Suppressor macrophage treated with lipopolysaccharide for 1 hour (primary cell): ENCODE data around the gene DIP2C.
"Not testable (repeated sequence)": the region's sequence is repeated elsewhere in the genome, so short reads cannot be mapped to it uniquely, and the experiment has no call there.

Experiments
- DNase-seq, 3 donors: peaks; one replicate each; pipeline ENCODE4 v3.0.0-alpha.2; 2020 to 2022

DIP2C gene

GRCh38 chr10:384538-385305 is 304.7 kb downstream of the DIP2C start:
- no peak for DNase-seq

- no peak for DNase-seq
These were observed 305.9 kb downstream of the DIP2C start for GRCh38 chr10:383519-383918.

- no peak for DNase-seq
These were observed 307.7 kb downstream of the DIP2C start for GRCh38 chr10:381805-382204.

GRCh38 chr10:381346-381745 is 308.1 kb downstream of the DIP2C start:
- no peak for DNase-seq

GRCh38 chr10:380313-380940 is 309.0 kb downstream of the DIP2C start:
- no peak for DNase-seq

GRCh38 chr10:378930-379704 is 310.4 kb downstream of the DIP2C start:
- no peak for DNase-seq

GRCh38 chr10:378230-378929 is 311.1 kb downstream of the DIP2C start:
- DNase-seq: no peak

- DNase-seq: no peak
These were observed 312.2 kb downstream of the DIP2C start for GRCh38 chr10:377228-377627.

- no peak for DNase-seq
These were observed 313.5 kb downstream of the DIP2C start for GRCh38 chr10:375815-376505.

- no peak for DNase-seq
These were observed 315.1 kb downstream of the DIP2C start for GRCh38 chr10:374354-374753.

- DNase-seq: no peak
These were observed 315.8 kb downstream of the DIP2C start for GRCh38 chr10:373526-374309.

- no peak for DNase-seq
These were observed 316.5 kb downstream of the DIP2C start for GRCh38 chr10:373015-373414.

- no peak for DNase-seq
These were observed 316.9 kb downstream of the DIP2C start for GRCh38 chr10:372566-372965.

GRCh38 chr10:371515-371914 is 318.0 kb downstream of the DIP2C start:
- no peak for DNase-seq

- no peak for DNase-seq
These were observed 319.0 kb downstream of the DIP2C start for GRCh38 chr10:370449-370825.

GRCh38 chr10:369684-370448 is 319.6 kb downstream of the DIP2C start:
- DNase-seq: no peak

GRCh38 chr10:369221-369683 is 320.2 kb downstream of the DIP2C start:
- no peak for DNase-seq

- no peak for DNase-seq
These were observed 320.8 kb downstream of the DIP2C start for GRCh38 chr10:368579-369220.

- not testable (repeated sequence) for DNase-seq
These were observed 321.4 kb downstream of the DIP2C start for GRCh38 chr10:368107-368506.

GRCh38 chr10:367636-368035 is 321.8 kb downstream of the DIP2C start:
- no peak for DNase-seq
